Fibroblast of skin of scalp (primary cell): Measurements from ENCODE around the gene TNIP2.
A peak's percentile ranks its signal among the peaks of the same experiment; 100 is the strongest.

Source experiments
- DNase-seq: peaks from one replicate; pipeline ENCODE4 v3.0.0-alpha.2; 2013

Gene TNIP2

GRCh38 chr4:2714918-2715317 is 41.2 kb downstream of the TNIP2 start:
- no peak for DNase-seq

- DNase-seq = no peak
Measured at GRCh38 chr4:2714061-2714770, 41.9 kb downstream of the TNIP2 start.

- DNase-seq = no peak
Measured at GRCh38 chr4:2713337-2713736, 42.8 kb downstream of the TNIP2 start.

GRCh38 chr4:2712261-2712842 is 43.8 kb downstream of the TNIP2 start:
- peak; percentile 24 for DNase-seq

GRCh38 chr4:2702770-2703169 is 53.4 kb downstream of the TNIP2 start:
- DNase-seq = no peak

- DNase-seq = no peak
Measured at GRCh38 chr4:2702361-2702760, 53.8 kb downstream of the TNIP2 start.

GRCh38 chr4:2700031-2700430 is 56.1 kb downstream of the TNIP2 start:
- no peak for DNase-seq

- DNase-seq = no peak
Measured at GRCh38 chr4:2699534-2699933, 56.6 kb downstream of the TNIP2 start.

GRCh38 chr4:2698951-2699505 is 57.1 kb downstream of the TNIP2 start:
- DNase-seq = no peak

- no peak for DNase-seq
Measured at GRCh38 chr4:2698504-2698903, 57.6 kb downstream of the TNIP2 start.

- DNase-seq = no peak
Measured at GRCh38 chr4:2697995-2698414, 58.1 kb downstream of the TNIP2 start.

GRCh38 chr4:2696423-2696822 is 59.7 kb downstream of the TNIP2 start:
- no peak for DNase-seq

GRCh38 chr4:2695346-2696060 is 60.6 kb downstream of the TNIP2 start:
- DNase-seq = no peak

GRCh38 chr4:2694691-2695090 is 61.4 kb downstream of the TNIP2 start:
- DNase-seq = no peak

GRCh38 chr4:2691952-2692435 is 64.1 kb downstream of the TNIP2 start:
- no peak for DNase-seq
